ENCODE data around the gene UBL4B.

The UBL4B gene

DNA sequence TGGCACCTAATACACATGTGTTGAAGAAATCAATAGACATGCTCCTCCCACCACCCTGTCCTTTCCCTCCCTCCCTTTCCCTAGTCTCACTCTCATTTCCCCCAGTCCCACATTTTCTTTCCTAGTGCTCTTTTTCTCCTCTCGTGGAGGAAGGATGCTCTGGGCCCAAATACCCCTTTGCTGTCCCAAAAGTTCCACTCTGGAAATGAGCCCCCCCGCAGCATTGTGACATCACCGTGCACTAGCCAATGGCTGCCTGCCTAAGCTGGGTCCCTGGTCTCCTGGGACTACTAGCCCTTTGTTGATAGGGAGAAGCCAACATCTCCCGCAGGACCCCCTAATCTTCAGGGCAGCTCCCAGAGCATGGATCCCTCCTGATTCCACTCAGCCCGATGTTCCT, at the start of gene UBL4B:
Gene UBL4B (plus strand): TSS at position 301 of the 400 bp plus-strand sequence. CDS start 92 bp downstream, at position 393.
- TF ChIP-seq, protein P1, sequence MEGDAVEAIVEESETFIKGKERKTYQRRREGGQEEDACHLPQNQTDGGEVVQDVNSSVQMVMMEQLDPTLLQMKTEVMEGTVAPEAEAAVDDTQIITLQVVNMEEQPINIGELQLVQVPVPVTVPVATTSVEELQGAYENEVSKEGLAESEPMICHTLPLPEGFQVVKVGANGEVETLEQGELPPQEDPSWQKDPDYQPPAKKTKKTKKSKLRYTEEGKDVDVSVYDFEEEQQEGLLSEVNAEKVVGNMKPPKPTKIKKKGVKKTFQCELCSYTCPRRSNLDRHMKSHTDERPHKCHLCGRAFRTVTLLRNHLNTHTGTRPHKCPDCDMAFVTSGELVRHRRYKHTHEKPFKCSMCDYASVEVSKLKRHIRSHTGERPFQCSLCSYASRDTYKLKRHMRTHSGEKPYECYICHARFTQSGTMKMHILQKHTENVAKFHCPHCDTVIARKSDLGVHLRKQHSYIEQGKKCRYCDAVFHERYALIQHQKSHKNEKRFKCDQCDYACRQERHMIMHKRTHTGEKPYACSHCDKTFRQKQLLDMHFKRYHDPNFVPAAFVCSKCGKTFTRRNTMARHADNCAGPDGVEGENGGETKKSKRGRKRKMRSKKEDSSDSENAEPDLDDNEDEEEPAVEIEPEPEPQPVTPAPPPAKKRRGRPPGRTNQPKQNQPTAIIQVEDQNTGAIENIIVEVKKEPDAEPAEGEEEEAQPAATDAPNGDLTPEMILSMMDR (IDR thresholded peaks at IDR 0.05; ENCODE audit: control insufficient read depth, insufficient read depth, low read depth, low read length, missing control alignments), result no peak
- H3K4me3 ChIP-seq (ENCODE audit: control insufficient read depth, low read depth, low read length), result no peak within 1 kb of the TSS
- no peak for DNase-seq (ENCODE audit: low read depth)

GRCh38 chr1:110062612-110063011, 49.6 kb upstream of the UBL4B start:
- no peak overlapping the region for H3K4me3 ChIP-seq (ENCODE audit: control insufficient read depth, low read depth, low read length)
- TF ChIP-seq, protein P1 (IDR thresholded peaks at IDR 0.05; ENCODE audit: control insufficient read depth, insufficient read depth, low read depth, low read length, missing control alignments), result no peak
- DNase-seq (ENCODE audit: low read depth), result no peak

DNA sequence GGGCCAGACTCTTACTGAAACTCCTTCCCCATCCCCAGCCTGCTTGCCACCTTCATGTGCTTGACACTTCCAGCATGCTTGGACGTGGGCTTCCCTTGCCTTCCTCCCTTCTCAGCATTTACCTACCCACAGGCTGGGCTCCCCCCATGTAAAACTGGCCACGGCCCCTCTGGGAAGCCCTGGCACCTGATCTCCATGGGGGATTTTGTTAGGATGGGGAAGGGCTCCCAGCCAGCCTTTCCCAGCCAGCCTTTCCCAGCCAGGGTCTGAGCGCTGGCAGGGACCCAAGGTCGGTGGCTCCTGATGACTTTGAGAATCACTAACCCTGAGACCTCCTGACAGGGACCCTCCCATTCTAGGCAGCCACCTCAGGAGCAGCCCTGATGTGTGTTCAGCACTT, 48.5 kb upstream of the UBL4B start:
- DNase-seq (ENCODE audit: low read depth), result no peak
- H3K4me3 ChIP-seq (ENCODE audit: control insufficient read depth, low read depth, low read length), result no peak overlapping the region
- TF ChIP-seq, protein P1 (IDR thresholded peaks at IDR 0.05; ENCODE audit: control insufficient read depth, insufficient read depth, low read depth, low read length, missing control alignments), result no peak

GRCh38 chr1:110064576-110065337, 47.5 kb upstream of the UBL4B start:
- no peak overlapping the region for H3K4me3 ChIP-seq (ENCODE audit: control insufficient read depth, low read depth, low read length)
- TF ChIP-seq, protein P1 (IDR thresholded peaks at IDR 0.05; ENCODE audit: control insufficient read depth, insufficient read depth, low read depth, low read length, missing control alignments), result no peak
- DNase-seq (ENCODE audit: low read depth), result no peak

DNA sequence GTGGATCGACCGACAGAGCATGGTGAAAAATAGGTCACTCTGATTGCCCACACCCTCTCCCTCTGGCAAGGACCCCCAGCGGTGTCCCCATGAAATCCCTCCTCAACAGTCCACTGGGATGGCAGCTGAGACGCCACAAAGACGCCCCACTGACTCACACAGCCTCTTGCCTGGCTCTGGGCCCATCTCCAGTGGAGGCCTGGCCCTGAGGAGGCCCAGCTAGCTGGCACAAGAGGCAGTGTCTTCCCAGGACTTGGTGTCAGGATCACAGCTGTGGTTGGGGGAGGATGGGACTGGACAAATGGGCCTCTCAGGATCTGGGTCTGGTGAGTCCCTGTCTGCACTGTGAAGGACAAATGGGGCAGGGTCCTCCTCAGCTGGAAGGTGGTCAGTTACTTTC, 46.4 kb upstream of the UBL4B start:
- no peak overlapping the region for H3K4me3 ChIP-seq (ENCODE audit: control insufficient read depth, low read depth, low read length)
- TF ChIP-seq, protein P1 (IDR thresholded peaks at IDR 0.05; ENCODE audit: control insufficient read depth, insufficient read depth, low read depth, low read length, missing control alignments), result no peak
- DNase-seq (ENCODE audit: low read depth), result no peak

DNA sequence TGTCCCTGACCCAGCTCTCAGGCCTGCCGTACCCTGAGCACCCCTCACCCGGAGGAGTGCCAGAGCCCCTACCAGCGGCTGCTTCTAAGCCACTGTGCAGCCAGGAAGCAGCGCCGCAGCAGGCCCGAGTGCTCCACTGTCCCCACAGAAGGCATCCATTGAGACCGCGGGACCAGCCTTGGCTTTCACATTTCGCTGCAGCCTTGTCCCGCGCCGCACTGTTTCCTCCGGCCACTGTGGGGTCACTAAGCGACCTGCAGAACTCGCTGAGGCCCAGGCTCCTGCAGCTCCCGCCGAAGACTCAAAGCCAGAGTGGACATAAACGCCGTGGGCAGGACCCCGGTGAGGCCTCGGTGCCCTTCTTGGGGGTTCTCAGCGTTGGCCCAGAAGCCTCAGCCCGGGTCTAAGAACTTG, 44.8 kb upstream of the UBL4B start:
- TF ChIP-seq, protein P1 (IDR thresholded peaks at IDR 0.05; ENCODE audit: control insufficient read depth, insufficient read depth, low read depth, low read length, missing control alignments), result no peak
- no peak for DNase-seq (ENCODE audit: low read depth)
- H3K4me3 ChIP-seq (ENCODE audit: control insufficient read depth, low read depth, low read length), result no peak overlapping the region
